Thyroid gland (tissue), 4 donors: ENCODE measurements around the gene SALL3.

Experiments
- POLR2A ChIP-seq, 2 donors: fragments of 450-650 bp; IDR thresholded peaks; one replicate each; pipeline ENCODE4 v1.6.1; 2017; ENCODE audit warnings: antibody characterized with exemption in 2 of 2, mild to moderate bottlenecking in 2 of 2, moderate library complexity in 1 of 2
- TF ChIP-seq, protein P1 (sequence below), 6 experiments: fragments of 200-600 bp in 3 of 6; fragments of 450-650 bp in 3 of 6; sonication (generic) in 3 of 6; IDR thresholded peaks; one replicate each; pipeline ENCODE4 v1.5.1; 2016 to 2019; ENCODE audit warnings: antibody characterized with exemption in 6 of 6, mild to moderate bottlenecking in 2 of 6, inconsistent platforms in 1 of 6, moderate library complexity in 1 of 6

DNA sequence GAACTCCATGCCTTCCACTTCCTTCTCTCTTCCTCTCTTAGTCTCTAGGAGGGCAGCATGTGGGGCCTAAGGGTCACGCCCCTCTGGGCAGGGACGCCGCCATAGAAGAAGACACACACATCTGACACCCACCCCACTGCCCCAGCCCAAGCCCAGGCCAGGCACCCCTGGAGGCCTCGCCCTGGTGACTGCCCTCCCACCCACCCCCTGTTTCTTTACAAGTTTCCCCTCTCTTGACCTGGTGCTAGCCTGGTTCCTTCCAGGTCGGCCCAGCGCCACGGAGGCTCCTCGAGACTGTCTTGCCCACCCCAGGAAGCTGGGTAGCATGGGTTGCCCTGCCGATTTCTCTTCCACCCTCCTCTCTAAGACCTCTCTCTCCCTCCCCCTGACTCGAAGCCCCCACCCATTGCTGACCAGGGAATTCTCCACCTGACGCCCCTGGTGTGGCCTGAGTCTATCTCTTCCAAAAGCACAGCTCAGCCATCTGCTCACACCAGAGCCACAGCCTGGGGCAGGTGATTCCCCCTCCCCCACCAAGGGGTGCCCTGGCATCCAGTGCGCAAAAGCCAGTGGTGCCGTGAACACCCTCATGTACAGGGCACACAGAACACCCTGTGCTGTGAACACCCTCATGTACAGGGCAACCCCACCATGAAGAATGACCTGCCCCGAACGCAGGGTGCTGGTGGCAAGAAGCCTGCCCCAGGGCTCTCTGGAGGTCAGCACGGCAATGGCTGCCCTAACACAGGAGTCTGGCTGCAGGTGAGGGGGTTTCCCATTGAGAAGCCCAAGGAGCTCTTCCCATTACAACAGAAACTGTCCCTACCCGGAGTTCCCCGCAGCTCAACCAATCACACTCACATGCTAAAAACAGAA lies 13.5 kb upstream of the SALL3 start:
- TF ChIP-seq POLR2A (IDR thresholded peaks at IDR 0.05), result no peak
- TF ChIP-seq, protein P1, sequence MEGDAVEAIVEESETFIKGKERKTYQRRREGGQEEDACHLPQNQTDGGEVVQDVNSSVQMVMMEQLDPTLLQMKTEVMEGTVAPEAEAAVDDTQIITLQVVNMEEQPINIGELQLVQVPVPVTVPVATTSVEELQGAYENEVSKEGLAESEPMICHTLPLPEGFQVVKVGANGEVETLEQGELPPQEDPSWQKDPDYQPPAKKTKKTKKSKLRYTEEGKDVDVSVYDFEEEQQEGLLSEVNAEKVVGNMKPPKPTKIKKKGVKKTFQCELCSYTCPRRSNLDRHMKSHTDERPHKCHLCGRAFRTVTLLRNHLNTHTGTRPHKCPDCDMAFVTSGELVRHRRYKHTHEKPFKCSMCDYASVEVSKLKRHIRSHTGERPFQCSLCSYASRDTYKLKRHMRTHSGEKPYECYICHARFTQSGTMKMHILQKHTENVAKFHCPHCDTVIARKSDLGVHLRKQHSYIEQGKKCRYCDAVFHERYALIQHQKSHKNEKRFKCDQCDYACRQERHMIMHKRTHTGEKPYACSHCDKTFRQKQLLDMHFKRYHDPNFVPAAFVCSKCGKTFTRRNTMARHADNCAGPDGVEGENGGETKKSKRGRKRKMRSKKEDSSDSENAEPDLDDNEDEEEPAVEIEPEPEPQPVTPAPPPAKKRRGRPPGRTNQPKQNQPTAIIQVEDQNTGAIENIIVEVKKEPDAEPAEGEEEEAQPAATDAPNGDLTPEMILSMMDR (IDR thresholded peaks at IDR 0.05), result no peak
